H1 (cell line): ENCODE measurements around the gene DVL2. TPM values are rescaled to one million over a fixed set of nuclear protein-coding genes. Genes with fewer than 3 reads are reported as not detected.

Source experiments
- CTCF ChIA-PET: fragments of 300-600 bp; sonication (Branson Sonifier 250); formaldehyde crosslinking; loops from one replicate; lab custom pipeline; 2021; ENCODE audit not compliant: partially characterized antibody; lab: Charles Lee
- POLR2A ChIA-PET: fragments of 300-600 bp; sonication (Branson Sonifier 250); formaldehyde crosslinking; loops from one replicate; lab custom pipeline; 2021; ENCODE audit warnings: inconsistent platforms; ENCODE audit not compliant: partially characterized antibody; lab: Charles Lee
- DNase-seq, 2 experiments: peaks; one replicate each; pipeline versions ENCODE4 v3.0.0 to v3.0.0-alpha.2; 2010 to 2022; ENCODE audit warnings: low spot score in 2 of 2, low read depth in 1 of 2, mixed read lengths in 1 of 2
- FAIRE-seq: peaks from 2 replicates; lab custom pipeline; 2011; peaks lifted over from hg19 to GRCh38; lab: Jason Lieb, UNC
- H2AFZ ChIP-seq: 2 replicates; pipeline ENCODE4 v1.8.1; 2012; ENCODE audit warnings: low read length, inconsistent platforms
- H2AK5ac ChIP-seq: 2 replicates; pipeline ENCODE4 v1.6.1; 2013; ENCODE audit warnings: low read depth, low read length
- H2BK120ac ChIP-seq: replicated peaks from 2 replicates; pipeline ENCODE3; 2013; ENCODE audit warnings: low read depth, low read length, inconsistent platforms
- H2BK12ac ChIP-seq: 2 replicates; pipeline ENCODE4 v1.6.1; 2013; ENCODE audit warnings: low read depth, low read length
- H2BK15ac ChIP-seq: 2 replicates; pipeline ENCODE4 v1.6.1; 2013; ENCODE audit warnings: low read length
- H2BK20ac ChIP-seq: 2 replicates; pipeline ENCODE4 v1.6.1; 2013; ENCODE audit warnings: low read length
- H2BK5ac ChIP-seq: 2 replicates; pipeline ENCODE4 v1.6.1; 2013; ENCODE audit warnings: low read depth, low read length
- H3K14ac ChIP-seq: 2 replicates; pipeline ENCODE4 v1.6.1; 2013; ENCODE audit warnings: inconsistent platforms; ENCODE audit not compliant: insufficient read length
- H3K18ac ChIP-seq: 2 replicates; pipeline ENCODE4 v1.6.1; 2013; ENCODE audit warnings: low read length; ENCODE audit errors: extremely low read depth
- H3K23ac ChIP-seq: 2 replicates; pipeline ENCODE4 v1.6.1; 2013; ENCODE audit warnings: inconsistent platforms; ENCODE audit not compliant: insufficient read length
- H3K23me2 ChIP-seq: 2 replicates; pipeline ENCODE4 v1.6.1; 2013; ENCODE audit warnings: low read depth, low read length
- H3K27ac ChIP-seq: 2 replicates; pipeline ENCODE4 v1.6.1; 2011; ENCODE audit warnings: low read depth, low read length, inconsistent platforms
- H3K27me3 ChIP-seq, 4 experiments: replicated peaks in 1 of 4; 1 replicate in 1 of 4; 2 replicates in 3 of 4; pipeline versions ENCODE4 v1.6.1 to v1.8.1; 2011 to 2013; ENCODE audit warnings: low read length in 3 of 4, mild to moderate bottlenecking in 3 of 4, inconsistent platforms in 2 of 4, mixed read lengths in 2 of 4, moderate library complexity in 1 of 4; ENCODE audit not compliant: control insufficient read depth in 3 of 4, insufficient read depth in 3 of 4; ENCODE audit errors: extremely low read depth in 1 of 4
- H3K36me3 ChIP-seq, 4 experiments: 2 replicates each; pipeline versions ENCODE4 v1.6.1 to v1.8.1; 2011 to 2013; ENCODE audit warnings: mild to moderate bottlenecking in 4 of 4, low read length in 3 of 4, moderate library complexity in 2 of 4, control low read depth in 1 of 4, inconsistent platforms in 1 of 4; ENCODE audit not compliant: insufficient read depth in 4 of 4, control insufficient read depth in 2 of 4
- H3K4ac ChIP-seq: replicated peaks from 2 replicates; pipeline ENCODE3; 2013; ENCODE audit warnings: low read length, low read depth, mixed read lengths, inconsistent platforms; ENCODE audit not compliant: insufficient read length
- H3K4me1 ChIP-seq, 4 experiments: replicated peaks in 1 of 4; 1 replicate in 1 of 4; 2 replicates in 3 of 4; pipeline versions ENCODE4 v1.6.1 to v1.8.1; 2011 to 2013; ENCODE audit warnings: low read length in 3 of 4, inconsistent platforms in 2 of 4, mixed read lengths in 1 of 4; ENCODE audit not compliant: insufficient read depth in 4 of 4, control insufficient read depth in 3 of 4
- H3K4me2 ChIP-seq, 2 experiments: 2 replicates each; pipeline versions ENCODE4 v1.6.1 to v1.8.1; 2011 to 2013; ENCODE audit warnings: low read depth in 2 of 2, low read length in 2 of 2, control low read depth in 1 of 2, inconsistent platforms in 1 of 2, mild to moderate bottlenecking in 1 of 2; ENCODE audit not compliant: insufficient read depth in 1 of 2
- H3K4me3 ChIP-seq, 4 experiments: fragments of 200-600, 300-600 bp in 1 of 4; sonication (generic), shearing (Covaris generic), sonication (Bioruptor Twin) in 1 of 4; 2 replicates each; pipeline versions ENCODE4 v1.5.1 to v1.8.1; 2011 to 2016; ENCODE audit warnings: low read length in 4 of 4, low read depth in 3 of 4, control low read depth in 2 of 4, inconsistent platforms in 2 of 4, mild to moderate bottlenecking in 2 of 4, mixed read lengths in 1 of 4, moderate library complexity in 1 of 4; ENCODE audit not compliant: insufficient read depth in 2 of 4; ENCODE audit errors: extremely low read depth in 1 of 4
- H3K56ac ChIP-seq: replicated peaks from 2 replicates; pipeline ENCODE3; 2013; ENCODE audit warnings: low read depth, mild to moderate bottlenecking, mixed read lengths, low read length, inconsistent platforms; ENCODE audit not compliant: insufficient read length
- H3K79me1 ChIP-seq: 2 replicates; pipeline ENCODE4 v1.6.1; 2013; ENCODE audit warnings: low read depth, low read length, control low read depth
- H3K79me2 ChIP-seq, 2 experiments: 2 replicates each; pipeline versions ENCODE4 v1.6.1 to v1.8.1; 2012 to 2013; ENCODE audit warnings: low read length in 2 of 2, mild to moderate bottlenecking in 2 of 2, inconsistent platforms in 1 of 2; ENCODE audit not compliant: insufficient read depth in 2 of 2, control insufficient read depth in 1 of 2
- H3K9ac ChIP-seq, 4 experiments: replicated peaks in 1 of 4; 1 replicate in 1 of 4; 2 replicates in 3 of 4; pipeline versions ENCODE4 v1.6.1 to v1.8.1; 2011 to 2013; ENCODE audit warnings: low read depth in 3 of 4, low read length in 3 of 4, control low read depth in 2 of 4, mild to moderate bottlenecking in 2 of 4, moderate library complexity in 2 of 4, inconsistent platforms in 1 of 4; ENCODE audit errors: extremely low read depth in 1 of 4
- H3K9me3 ChIP-seq, 2 experiments: 2 replicates each; pipeline versions ENCODE4 v1.6.1 to v1.8.1; 2012 to 2013; ENCODE audit warnings: mild to moderate bottlenecking in 2 of 2, moderate library complexity in 2 of 2, control low read depth in 1 of 2, inconsistent platforms in 1 of 2, low read depth in 1 of 2, low read length in 1 of 2, mixed read lengths in 1 of 2; ENCODE audit not compliant: insufficient read depth in 2 of 2
- H4K20me1 ChIP-seq, 2 experiments: replicated peaks in 1 of 2; 2 replicates each; pipeline versions ENCODE3 to v1.8.1; 2011 to 2013; ENCODE audit warnings: inconsistent platforms in 2 of 2, low read length in 2 of 2, mild to moderate bottlenecking in 1 of 2; ENCODE audit not compliant: insufficient read depth in 2 of 2, control insufficient read depth in 1 of 2
- H4K5ac ChIP-seq: 2 replicates; pipeline ENCODE4 v1.6.1; 2013; ENCODE audit warnings: low read length, low read depth, mixed read lengths, inconsistent platforms; ENCODE audit not compliant: insufficient read length
- H4K8ac ChIP-seq: 2 replicates; pipeline ENCODE4 v1.8.0; 2013; ENCODE audit warnings: mild to moderate bottlenecking, moderate library complexity, low read length, inconsistent platforms; ENCODE audit not compliant: insufficient read depth; ENCODE audit errors: extremely low read depth
- H4K91ac ChIP-seq: replicated peaks from 2 replicates; pipeline ENCODE3; 2013; ENCODE audit warnings: low read length, mixed read lengths, inconsistent platforms; ENCODE audit not compliant: insufficient read length
- ASH2L ChIP-seq: fragments of 200-600, 300-600 bp; sonication (generic); IDR thresholded peaks from one replicate; pipeline ENCODE4 v1.7.1; 2017; ENCODE audit warnings: low read length
- BCL11A ChIP-seq, 2 experiments: IDR thresholded peaks; one replicate each; pipeline ENCODE4 v1.6.1; 2011; ENCODE audit warnings: low read depth in 2 of 2, low read length in 2 of 2, mild to moderate bottlenecking in 2 of 2
- POLR2AphosphoS5 ChIP-seq: IDR thresholded peaks from 2 replicates; pipeline ENCODE4 v1.6.1; 2011; ENCODE audit warnings: low read depth, low read length
- RBBP5 ChIP-seq: IDR thresholded peaks from 2 replicates; pipeline ENCODE4 v1.7.1; 2012; ENCODE audit warnings: low read depth, mild to moderate bottlenecking, inconsistent platforms, low read length, moderate library complexity, borderline replicate concordance
- SIX5 ChIP-seq: IDR thresholded peaks from 2 replicates; pipeline ENCODE4 v1.6.1; 2011; ENCODE audit warnings: mild to moderate bottlenecking, low read depth, low read length
- SRF ChIP-seq: IDR thresholded peaks from 2 replicates; pipeline ENCODE4 v1.6.1; 2011; ENCODE audit warnings: mild to moderate bottlenecking, low read depth, low read length, moderate library complexity
- SUZ12 ChIP-seq: fragments of 200-600 bp; sonication (generic); IDR thresholded peaks from 2 replicates; pipeline ENCODE4 v1.6.1; 2012; ENCODE audit warnings: mild to moderate bottlenecking, inconsistent platforms, low read length, moderate library complexity, mixed read lengths
- TBP ChIP-seq: IDR thresholded peaks from 2 replicates; pipeline ENCODE4 v1.6.1; 2011; ENCODE audit warnings: low read depth, low read length, improper control_type of control experiment
- WGBS, 2 experiments: shearing (Covaris generic) in 1 of 2; methylation state at CpG; one replicate each; pipeline versions ENCODE4 v1.1.6 to v1.1.7; 2013 to 2015; ENCODE audit warnings: low lambda C conversion rate in 2 of 2, mixed read lengths in 2 of 2, inconsistent platforms in 1 of 2, low coverage in 1 of 2, missing lambda C conversion rate in 1 of 2; ENCODE audit not compliant: insufficient replicate concordance in 2 of 2, insufficient coverage in 1 of 2, insufficient read length in 1 of 2; ENCODE audit errors: extremely low coverage in 1 of 2, missing lambda C conversion rate in 1 of 2; 5-methylcytosine and 5-hydroxymethylcytosine counted together
- polyA plus RNA-seq, 7 experiments: library from polyadenylated mRNA; depleted of rRNA in 3 of 7; stranded (reverse) in 5 of 7; unstranded in 2 of 7; fragments of >200 nt in 5 of 7; fragments of 200-250 nt in 2 of 7; gene quantifications; 1 replicate in 5 of 7; 2 replicates in 1 of 7; 4 replicates in 1 of 7; pipeline versions ENCODE4 v1.2.1 to v1.2.3, GENCODE V29; 2011 to 2013; ENCODE audit warnings: missing spikeins in 2 of 7, mixed read lengths in 2 of 7
- total RNA-seq: library from RNA; stranded (reverse); fragmentation: NEBNext Ultra II Directional; extraction: Animal tissue kit (Norgen Biotek cat#: 25700); gene quantifications from 2 replicates; pipeline ENCODE4 v1.2.1, GENCODE V29; 2021
- TF ChIP-seq, protein P1 (sequence below): IDR thresholded peaks from 2 replicates; pipeline ENCODE4 v1.6.1; 2012; ENCODE audit warnings: inconsistent platforms
- TF ChIP-seq, protein P2 (sequence below): IDR thresholded peaks from 2 replicates; pipeline ENCODE4 v1.6.1; 2012; ENCODE audit warnings: low read length, inconsistent platforms

Gene DVL2
- total and polyA plus RNA-seq, 2 of the 8 experiments (the other 6 are each of a cell fraction or from before 2014, with no cell fraction given), result 19.0 to 59.6 TPM

DNA sequence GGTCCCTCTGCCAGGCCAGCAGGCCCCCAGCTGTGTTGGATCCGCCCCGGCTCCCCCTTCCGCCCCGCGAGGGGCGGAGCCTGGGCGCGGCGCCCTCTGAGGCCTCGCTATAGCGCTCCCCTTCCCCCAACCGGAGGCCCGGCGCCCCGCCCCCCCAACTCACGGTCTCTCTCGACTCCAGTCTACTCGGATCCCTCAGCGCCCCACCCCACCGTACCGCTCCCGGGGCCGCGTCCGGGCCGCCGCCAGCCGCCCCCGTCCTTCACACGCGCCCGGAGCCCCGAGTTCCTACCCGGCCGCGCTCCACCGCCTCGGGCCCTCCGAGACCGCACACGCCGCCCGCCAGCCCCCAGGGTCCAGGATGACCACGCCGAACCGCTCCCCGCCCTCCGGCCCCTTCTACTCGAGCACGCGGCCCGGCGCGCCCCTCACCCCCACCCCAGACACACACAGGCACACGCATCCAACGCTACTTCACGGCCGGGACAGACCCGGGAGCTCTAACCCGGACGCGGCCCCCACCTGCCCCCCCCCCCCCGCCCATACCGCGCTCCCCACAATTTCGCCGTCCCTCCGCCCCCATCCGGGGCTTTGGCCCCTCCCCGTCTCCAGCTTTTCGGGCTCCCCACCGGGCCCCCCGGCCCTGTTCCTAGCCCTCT is 3.6 kb upstream of the DVL2 start:
- Histone ChIP-seq H3K14ac (no peak overlapping the region), H2BK120ac (no peak overlapping the region), H2BK20ac (no peak overlapping the region), H2AK5ac (no peak overlapping the region), H3K23ac (no peak overlapping the region), H2BK12ac (no peak overlapping the region), H3K9ac (peak overlapping the region; percentile 34 to 76 (median 69); a peak in 6 of 7 replicates), H3K36me3 (peaks cover 15 to 36% (median 22%) of the 10 kb centered on the region in 4 experiments; a peak in 6 of 8 replicates), H3K79me2 (peaks cover 3 to 59% of the 10 kb centered on the region in 2 experiments; a peak in 3 of 4 replicates), H3K4me1 (peaks cover 5 to 24% (median 12%) of the 10 kb centered on the region in 4 experiments), H3K4ac (no peak overlapping the region), H2BK5ac (peak overlapping the region; percentile 87), H4K5ac (peak overlapping the region; percentile 19), H3K56ac (no peak overlapping the region), H2BK15ac (no peak overlapping the region), H3K4me3 (peak overlapping the region; percentile 56 to 95 (median 92)), H3K27ac (peak overlapping the region; percentile 66; the same call in 1 of the 2 replicates), H3K23me2 (peaks cover 14% of the 10 kb centered on the region), H3K79me1 (peaks cover 8% of the 10 kb centered on the region; the same call in 1 of the 2 replicates), H4K8ac (peak overlapping the region; percentile 66; the same call in 1 of the 2 replicates), H4K20me1 (peaks cover 8 to 19% of the 10 kb centered on the region in 2 experiments), H3K18ac (no peak overlapping the region), H2AFZ (no peak overlapping the region), H3K9me3 (no peaks in the 10 kb centered on the region), H3K4me2 (peak overlapping the region; percentile 74 to 77), H4K91ac (no peak overlapping the region), H3K27me3 (no peaks in the 10 kb centered on the region)
- ChIA-PET CTCF (interaction anchor here (0.5 to 6.4 kb wide), 4 partner anchors 13 to 59 kb away, joined by 3 to 46 read pairs (median 4); partner anchors contain the start of genes ACADVL and DLG4), POLR2A (interaction anchor here (0.6 to 19.7 kb wide), 15 partner anchors 10 to 171 kb away, joined by 3 to 386 read pairs (median 10); partner anchors contain the start of genes ACADVL, ACAP1, CLDN7 and CTDNEP1)
- DNase-seq (peak in 1 of 2 experiments; percentile 94), FAIRE-seq (no peak)
- 0% methylated on average over 3 of the region's 73 CpGs; no CpG with 5 or more reads in 1 of the 2 experiments for WGBS, 2 experiments
- TF ChIP-seq POLR2AphosphoS5, result no peak
- no peak for TF ChIP-seq TBP
- no peak for TF ChIP-seq RBBP5
- no peak for TF ChIP-seq SUZ12
- TF ChIP-seq, protein P1, sequence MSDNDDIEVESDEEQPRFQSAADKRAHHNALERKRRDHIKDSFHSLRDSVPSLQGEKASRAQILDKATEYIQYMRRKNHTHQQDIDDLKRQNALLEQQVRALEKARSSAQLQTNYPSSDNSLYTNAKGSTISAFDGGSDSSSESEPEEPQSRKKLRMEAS, result peak; percentile 52; the same call in 1 of the 2 replicates
- TF ChIP-seq ASH2L, result peak; percentile 53
- no peak for TF ChIP-seq SIX5
- TF ChIP-seq, protein P2, sequence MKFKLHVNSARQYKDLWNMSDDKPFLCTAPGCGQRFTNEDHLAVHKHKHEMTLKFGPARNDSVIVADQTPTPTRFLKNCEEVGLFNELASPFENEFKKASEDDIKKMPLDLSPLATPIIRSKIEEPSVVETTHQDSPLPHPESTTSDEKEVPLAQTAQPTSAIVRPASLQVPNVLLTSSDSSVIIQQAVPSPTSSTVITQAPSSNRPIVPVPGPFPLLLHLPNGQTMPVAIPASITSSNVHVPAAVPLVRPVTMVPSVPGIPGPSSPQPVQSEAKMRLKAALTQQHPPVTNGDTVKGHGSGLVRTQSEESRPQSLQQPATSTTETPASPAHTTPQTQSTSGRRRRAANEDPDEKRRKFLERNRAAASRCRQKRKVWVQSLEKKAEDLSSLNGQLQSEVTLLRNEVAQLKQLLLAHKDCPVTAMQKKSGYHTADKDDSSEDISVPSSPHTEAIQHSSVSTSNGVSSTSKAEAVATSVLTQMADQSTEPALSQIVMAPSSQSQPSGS, result no peak
- TF ChIP-seq SRF, result no peak
- TF ChIP-seq BCL11A (IDR thresholded peaks at IDR 0.05; ENCODE audit: low read depth in 2 of 2, low read length in 2 of 2), result no peak
